ENCODE measurements around the gene CCAR1.
A peak's percentile ranks its signal among the peaks of the same experiment; 100 is the strongest.
"Not testable (repeated sequence)": the region's sequence is repeated elsewhere in the genome, so short reads cannot be mapped to it uniquely, and the experiment has no call there.

Gene CCAR1

DNA sequence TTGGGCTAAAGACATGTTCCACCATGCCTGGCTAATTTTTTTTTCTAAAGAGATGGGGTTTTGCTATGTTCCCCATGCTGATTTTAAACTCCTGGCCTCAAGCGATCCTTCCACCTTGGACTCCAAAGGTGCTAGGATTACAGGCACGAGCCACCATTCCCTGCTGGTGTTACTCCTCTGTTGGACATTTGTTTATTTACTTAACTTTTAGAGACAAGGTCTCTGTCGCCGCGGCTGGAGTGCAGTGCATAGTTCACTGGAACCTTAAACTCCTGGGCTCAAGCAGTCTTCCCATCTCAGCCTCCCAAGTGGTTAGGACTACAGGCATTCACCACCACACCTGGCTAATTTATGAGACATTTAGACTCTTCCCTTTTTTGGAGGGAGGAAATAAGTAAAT, 38.9 kb downstream of the CCAR1 start:
- no peak for DNase-seq (ENCODE audit: low spot score)

DNA sequence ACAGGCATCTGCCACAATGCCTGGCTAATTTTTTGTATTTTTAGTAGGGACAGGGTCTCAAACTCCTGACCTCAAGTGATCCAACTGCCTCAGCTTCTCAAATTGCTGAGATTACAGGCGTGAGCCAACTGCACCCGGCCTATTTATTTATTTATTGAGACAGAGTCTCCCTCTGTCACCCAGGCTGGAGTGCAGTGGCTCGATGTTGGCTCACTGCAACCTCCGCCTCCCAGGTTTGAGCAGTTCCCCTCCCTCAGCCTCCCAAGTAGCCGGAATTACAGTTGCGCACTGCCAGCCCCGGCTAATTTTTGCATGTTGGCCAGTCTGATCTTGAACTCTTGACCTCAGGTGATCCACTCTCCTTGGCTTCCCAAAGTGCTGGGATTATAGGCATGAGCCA, 46.4 kb downstream of the CCAR1 start:
- DNase-seq (ENCODE audit: low spot score), result not testable (repeated sequence)

DNA sequence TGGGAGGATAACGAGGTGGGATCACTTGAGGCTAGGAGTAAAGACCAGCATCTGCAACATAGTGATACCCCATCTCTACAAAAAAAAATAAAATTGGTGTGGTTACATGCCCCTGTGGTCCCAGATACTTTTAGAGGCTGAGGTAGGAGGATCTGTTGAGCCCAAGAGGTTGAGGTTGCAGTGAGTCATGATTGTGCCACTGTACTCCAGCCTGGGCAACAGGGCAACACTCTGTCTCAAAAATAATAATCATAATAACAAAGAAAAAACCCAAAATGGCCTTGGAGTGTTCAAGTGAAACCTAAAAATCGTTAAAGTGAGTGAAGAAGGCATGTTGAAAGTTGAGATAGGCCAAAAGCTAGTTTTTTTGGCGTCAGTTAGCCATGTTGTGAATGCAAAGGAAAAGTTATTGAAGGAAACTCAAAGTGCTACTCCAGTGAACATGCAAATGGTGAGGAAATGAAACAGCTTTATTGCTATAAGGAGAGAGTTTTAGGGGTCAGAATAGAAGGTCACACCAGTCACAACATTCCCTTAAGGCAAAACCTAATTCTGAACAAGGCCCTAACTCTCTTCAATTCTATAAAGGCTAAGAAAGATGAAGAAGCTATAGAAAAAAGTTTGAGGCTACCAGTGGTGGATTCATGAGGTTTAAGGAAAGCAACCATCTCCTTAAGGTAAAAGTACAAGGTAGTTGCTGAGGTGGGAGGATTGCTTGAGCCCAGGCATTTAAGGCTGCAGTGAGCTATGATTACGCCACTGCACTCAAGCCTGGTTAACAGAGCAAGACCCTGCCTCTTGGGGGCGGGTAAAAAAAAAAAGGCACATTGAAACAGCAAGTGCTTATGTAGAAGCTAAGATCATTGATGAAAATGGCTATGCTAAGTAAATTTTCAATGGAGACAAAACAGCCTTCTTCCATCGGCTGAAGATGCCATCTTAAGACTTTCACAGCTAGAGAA, 60.9 kb downstream of the CCAR1 start:
- no peak for DNase-seq (ENCODE audit: low spot score)

DNA sequence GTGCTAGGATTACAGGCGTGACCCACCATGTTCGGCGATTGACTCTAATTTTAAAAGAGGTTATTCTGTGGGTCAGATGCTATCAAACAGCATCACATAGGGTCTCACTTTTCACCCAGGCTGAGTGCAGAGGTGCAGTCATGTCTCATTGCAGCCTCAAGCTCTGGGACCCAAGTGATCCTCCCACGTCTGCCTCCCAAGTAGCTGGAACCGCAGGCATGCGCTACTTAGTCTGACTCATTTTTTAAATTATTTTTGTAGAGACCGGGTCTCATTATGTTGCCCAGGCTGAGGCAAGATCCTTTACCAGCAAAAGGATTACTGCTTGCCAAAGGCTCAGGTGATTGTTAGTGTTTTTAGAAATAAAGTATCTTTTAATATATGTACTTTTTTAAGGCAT, 63.4 kb downstream of the CCAR1 start:
- no peak for DNase-seq (ENCODE audit: low spot score)

DNA sequence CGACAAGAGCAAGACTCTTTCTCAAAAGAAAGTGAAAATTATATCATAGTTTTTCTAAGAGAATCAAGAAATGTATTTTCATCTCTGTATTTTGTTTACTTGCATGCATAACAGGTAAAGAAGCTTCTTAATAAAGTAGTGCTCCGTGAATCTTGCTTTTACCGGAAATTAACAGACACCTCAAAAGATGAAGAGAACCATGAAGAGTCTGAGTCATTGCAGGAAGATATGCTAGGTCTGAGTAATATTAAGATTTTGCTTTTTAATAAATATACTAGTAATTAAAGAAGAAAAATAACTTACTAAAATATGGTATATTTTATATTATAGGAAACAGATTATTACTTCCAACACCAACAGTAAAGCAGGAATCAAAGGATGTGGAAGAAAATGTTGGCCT, 66.8 kb downstream of the CCAR1 start:
- no peak for DNase-seq (ENCODE audit: low spot score)

DNA sequence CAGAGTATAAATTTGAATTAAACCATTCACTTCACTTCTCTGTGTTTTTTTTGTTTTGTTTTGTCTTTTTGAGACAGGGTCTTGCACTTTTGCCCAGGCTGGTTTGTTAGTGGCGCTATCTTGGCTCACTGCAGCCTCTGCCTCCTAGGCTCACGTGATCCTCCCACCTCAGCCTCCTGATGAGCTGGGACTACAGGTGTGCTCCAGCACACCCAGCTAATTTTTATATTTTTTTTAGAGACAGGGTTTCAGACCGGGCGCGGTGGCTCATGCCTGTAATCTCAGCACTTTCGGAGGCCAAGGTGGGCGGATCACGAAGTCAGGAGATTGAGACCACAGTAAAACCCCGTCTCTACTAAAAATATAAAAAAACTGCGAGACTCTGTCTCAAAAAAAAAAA, 69.4 kb downstream of the CCAR1 start:
- no peak for DNase-seq (ENCODE audit: low spot score)

DNA sequence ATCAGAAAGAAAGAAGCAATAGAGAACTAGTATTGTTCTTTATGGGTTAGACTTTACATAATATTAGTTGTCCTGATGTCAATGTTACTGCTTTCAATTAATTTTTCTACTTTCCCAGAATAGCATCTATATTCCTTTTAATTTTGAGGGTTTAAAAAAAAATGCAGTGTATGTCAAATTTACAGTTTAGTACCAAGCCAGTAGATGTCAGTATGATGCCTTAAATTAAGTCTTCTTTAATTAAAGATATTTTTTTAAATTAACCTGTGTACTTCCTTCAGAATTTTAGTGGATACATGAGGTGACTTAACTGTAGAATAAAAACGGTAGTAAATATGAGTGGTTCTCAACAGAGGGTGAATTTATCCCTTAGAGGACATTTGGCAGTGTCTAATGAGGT, 71.1 kb downstream of the CCAR1 start:
- no peak for DNase-seq (ENCODE audit: low spot score)

DNA sequence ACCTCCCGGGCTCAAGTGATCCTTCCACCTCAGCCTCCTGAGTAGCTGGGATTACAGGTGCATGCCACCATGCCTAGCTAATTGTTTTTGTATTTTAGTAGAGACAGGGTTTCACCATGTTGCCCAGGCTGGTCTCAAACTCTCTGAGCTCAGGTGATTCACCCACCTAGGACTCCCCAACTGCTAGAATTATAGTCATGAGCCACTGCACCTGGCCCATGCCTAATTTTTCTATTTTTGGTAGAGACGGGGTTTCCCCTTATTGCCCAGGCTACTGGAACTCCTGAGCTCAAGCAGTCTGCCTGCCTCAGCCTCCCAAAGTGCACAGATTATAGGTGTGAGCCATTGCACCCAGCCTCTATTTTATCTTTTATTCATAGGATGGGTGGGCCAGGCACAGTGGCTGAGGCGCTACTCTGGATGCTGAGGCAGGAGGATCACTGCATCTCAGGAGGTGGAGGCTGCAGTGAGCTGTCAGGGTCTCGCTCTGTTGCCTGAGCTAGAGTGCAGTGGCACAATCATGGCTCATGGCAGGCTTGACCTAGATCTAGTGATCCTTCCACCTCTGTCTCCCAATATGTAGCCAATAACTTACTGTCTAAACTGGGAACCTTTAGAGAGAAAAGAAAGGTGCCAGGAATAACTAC, 75.0 kb downstream of the CCAR1 start:
- DNase-seq (ENCODE audit: low spot score), result no peak

DNA sequence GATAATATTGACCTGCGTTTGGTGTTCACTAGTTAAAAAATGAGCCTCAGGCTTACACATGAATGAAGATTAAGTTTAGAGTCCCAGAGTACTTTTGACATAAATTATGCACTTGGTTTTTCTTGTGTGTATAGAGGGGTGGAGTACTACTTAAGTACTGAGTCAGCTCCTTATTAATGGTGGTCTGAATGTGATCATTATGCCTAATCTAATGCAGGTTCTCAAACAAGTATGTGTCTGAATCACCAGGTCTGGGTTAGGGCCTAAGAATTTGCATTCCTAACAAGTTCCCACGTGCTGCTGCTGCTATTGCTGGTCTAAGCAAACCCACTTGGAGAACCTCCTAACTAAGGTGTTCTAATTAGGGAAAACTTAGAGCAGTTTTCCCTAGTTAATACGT, 75.6 kb downstream of the CCAR1 start:
- no peak for DNase-seq (ENCODE audit: low spot score)

DNA sequence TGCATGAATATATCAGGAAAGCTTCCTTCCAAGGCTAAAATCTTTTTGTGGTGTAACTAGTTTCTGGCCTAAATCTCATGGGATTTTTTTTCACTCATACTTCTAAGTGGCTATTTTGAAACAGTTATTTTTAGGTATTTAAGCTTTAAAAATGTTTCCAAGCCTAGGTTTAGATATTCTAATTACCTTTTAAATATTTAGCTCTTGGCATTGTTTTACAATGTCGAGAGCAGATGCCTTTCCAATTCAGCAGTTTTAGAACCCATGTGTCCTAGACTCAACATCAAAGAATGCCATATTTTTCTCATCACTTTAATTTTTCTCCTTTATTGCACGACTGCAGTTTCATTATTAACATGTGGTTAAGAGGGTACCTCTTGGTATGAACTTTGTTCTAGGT, 79.2 kb downstream of the CCAR1 start:
- no peak for DNase-seq (ENCODE audit: low spot score)

DNA sequence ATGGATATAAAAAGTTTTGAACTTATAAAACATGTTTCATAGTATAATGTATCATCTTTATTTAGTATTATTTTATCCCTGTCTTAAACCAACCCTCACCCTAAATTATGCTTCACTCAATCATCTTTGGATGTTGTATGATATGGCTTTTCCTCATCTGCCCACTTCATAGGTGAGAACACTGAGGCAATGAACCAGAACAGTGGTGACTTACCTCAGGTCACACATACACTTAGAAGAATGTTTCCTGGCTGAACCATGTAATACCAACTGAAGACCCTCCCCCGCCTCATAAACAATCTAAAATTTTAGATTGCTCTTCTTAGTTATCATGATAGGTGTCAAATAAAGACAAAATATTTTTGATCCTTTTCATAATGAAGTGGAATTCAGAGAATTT, 83.7 kb downstream of the CCAR1 start:
- DNase-seq (ENCODE audit: low spot score), result no peak

DNA sequence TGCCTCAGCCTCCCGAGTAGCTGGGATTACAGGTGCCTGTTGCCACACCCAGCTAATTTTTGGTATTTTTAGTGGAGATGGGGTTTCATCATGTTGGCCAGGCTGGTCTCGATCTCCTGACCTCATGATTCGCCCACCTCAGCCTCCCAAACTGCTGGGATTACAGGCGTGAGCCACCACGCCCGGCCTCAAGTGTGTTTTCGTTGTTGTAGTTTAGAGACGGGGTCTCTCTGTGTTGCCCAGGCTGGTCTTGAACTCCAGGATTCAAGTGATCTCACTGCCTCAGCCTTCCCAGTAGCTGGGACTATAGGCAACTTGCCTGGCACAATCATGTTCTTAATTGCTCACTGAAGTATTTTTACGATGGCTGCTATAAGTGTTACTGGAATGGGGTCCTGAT, 89.8 kb downstream of the CCAR1 start:
- not testable (repeated sequence) for DNase-seq (ENCODE audit: low spot score)

DNA sequence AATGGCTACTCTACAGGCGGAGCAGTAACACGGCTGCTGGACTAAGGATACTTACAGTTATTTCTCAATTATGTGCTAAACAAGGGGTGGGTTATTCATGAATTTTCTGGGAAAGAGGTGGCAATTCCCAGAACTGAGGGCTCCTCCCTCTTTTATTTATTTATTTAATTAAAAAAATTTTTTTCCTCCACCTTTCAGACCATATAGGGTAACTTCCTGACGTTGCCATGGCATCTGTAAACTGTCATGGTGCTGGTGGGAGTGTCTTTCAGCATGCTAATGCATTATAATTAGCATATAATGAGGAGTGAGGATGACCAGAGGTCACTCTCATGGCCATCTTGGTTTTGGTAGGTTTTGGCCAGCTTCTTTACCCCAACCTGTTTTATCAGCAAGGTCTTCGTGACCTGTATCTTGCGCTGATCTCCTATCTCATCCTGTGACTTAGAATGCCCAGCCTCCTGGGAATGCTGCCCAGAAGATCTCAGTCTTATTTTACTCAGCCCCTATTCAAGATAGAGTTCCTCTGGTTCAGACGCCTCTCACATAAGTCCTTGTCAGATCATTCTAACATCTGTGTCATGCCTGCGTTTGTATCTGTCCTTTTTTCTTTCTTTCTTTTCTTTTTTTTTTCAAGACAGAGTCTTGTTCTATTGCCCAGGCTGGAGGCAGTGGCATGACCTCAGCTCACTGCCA, 90.4 kb downstream of the CCAR1 start:
- no peak for DNase-seq (ENCODE audit: low spot score)

DNA sequence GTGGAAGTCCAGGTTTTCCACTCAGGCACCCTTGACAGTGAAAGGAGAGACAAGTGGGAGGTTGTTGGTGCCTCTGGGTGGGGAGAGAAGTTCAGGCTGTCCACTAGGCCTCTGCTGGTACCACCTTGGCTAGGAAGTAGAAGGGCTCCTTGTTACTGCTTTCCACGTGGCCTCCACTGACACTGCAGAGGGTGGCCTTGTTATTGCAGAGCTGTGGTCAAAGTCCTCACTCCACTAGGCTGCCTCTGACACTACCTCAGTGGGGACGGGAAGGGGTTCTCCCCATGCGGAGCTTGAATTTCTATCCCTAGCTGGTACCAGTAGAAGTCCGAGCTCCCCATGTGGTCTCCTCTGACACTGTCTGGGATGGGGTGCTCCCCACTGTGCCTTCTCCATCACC, 91.4 kb downstream of the CCAR1 start:
- DNase-seq (ENCODE audit: low spot score), result no peak

DNA sequence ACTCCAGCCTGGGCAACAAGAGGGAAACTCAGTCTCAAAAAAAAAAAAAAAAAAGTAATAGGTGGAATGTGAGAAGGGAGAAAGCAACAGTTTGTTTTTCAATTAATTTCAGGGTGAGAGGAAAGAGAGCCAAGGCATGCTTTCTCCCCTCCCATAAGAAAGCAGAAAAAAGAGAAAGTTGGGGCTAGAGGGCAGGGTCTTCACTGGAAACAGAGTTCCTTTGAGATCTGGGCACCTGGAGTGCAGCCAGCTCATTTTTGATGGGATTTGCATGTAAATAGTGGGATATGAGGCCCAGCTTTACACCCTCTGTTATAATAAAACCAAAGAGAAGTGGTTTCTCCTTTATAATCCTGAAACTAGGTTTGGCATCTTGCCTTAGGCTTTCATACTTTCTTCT, 92.5 kb downstream of the CCAR1 start:
- DNase-seq (ENCODE audit: low spot score), result no peak

DNA sequence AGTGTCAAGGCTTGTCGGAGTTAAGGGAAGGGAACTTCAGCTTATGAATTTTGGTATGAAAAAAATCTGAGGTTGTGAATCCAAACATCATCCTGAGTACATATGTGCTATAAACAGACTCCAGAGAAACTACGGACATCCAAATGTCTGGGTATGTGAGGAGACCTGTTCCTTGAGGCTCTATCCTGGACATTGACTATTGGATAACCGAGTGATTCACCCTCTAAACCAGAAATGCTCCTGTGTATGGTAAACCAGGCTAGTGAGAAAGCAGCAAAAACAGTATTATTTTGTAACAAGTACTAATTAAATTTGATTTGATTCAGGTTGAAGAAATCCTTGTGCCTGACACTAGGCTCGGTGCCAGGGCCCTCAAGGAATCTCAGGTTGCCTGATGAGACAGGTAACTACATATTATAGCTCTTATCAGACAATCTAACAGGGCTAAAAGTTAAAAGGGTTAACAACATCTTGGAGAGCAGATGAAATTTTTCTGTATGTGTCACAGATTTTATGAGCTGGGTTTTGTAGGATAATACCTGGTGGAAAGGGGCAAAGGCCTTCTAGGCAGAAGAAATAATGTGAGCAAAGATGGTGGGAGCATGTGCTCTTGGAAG, 95.9 kb downstream of the CCAR1 start:
- DNase-seq (ENCODE audit: low spot score), result no peak

DNA sequence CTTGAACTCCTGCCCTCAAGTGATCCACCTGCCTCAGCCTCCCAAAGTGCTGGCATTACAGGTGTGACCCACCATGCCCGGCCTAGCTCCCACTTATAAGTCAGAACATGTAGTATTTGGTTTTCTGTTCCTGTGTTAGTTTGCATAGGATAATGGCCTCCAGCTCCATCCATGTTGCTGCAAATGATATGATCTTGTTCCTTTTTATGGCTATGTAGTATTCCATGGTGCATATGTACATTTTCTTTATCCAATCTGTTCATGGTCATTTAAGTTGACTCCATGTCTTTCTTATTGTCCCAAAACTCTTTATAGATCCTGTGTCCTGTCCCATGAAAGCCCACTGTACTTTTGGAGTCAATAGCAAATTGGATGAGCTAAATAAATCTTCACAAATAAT, 99.3 kb downstream of the CCAR1 start:
- DNase-seq (ENCODE audit: low spot score), result not testable (repeated sequence)

DNA sequence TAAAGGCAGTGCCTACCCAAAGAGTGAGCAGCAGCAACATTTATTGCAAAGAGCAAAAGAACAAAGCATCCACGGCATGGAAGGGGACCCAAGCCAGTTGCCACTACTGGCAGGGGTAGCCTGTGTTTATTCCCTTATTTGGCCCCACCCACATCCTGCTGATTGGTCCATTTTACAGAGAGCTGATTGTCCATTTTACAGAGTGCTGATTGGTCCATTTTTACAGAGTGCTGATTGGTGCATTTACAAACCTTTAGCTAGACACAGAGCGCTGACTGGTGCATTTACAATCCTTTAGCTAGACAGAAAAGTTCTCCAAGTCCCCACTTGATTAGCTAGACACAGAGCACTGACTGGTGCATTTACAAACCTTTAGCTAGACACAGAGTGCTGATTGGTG, 101.6 kb downstream of the CCAR1 start:
- not testable (repeated sequence) for DNase-seq (ENCODE audit: low spot score)

DNA sequence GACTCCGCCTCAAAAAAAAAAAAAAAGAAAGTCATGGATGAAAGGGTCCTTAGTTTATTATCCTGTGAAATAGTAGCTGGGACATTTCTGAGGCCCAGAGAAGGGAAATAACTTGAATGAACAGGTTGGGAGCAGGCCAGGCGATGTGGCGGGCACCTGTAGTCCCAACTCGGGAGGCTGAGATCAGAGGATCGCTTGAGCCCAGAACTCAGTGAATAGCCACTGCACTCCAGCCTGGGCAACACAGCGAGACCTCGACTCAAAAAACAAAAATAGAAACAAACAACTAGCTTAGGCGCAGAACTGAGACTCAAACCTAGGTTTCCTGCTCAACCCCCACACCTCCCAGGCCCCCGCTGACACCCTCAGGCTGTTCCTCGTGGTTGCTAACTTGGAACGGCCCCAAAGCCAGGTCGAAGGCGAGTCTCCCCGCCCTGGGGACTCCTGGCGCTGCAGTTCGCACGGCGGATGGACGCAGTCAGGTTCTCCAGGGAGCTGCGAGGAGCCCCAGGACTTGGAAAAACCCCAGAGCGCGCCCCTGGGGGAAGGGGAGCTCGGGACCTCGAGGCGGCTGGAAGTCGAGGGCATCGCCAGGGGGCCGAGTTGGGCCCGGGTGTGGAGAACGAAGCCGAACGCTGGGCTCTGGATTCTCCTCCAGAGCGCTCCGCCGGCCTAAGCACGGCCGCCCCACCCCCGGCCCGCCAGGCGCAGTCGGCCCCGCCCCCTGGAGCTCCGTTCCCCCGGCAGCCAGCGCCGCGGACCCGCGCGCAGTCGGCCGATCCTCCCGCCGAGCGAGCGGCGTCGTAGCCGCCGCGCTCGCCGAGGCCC, 105.9 kb downstream of the CCAR1 start, which contains the start of gene STOX1:
TSS of gene STOX1 (plus strand) at position 768 of the 828 bp plus-strand sequence. CDS start 93 bp downstream, outside the sequence.
- peak; percentile 71 for DNase-seq (ENCODE audit: low spot score)

DNA sequence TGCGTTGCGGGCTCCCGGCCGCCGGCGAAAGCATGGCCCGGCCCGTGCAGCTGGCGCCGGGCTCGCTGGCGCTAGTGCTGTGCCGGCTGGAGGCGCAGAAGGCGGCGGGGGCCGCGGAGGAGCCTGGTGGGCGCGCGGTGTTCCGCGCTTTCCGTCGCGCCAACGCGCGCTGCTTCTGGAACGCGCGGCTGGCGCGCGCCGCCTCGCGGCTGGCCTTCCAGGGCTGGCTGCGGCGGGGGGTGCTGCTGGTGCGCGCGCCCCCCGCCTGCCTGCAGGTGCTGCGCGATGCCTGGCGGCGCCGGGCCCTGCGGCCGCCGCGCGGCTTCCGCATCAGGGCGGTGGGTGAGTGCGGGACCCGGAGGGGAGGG, 106.5 kb downstream of the CCAR1 start:
- not testable (repeated sequence) for DNase-seq (ENCODE audit: low spot score)

DNA sequence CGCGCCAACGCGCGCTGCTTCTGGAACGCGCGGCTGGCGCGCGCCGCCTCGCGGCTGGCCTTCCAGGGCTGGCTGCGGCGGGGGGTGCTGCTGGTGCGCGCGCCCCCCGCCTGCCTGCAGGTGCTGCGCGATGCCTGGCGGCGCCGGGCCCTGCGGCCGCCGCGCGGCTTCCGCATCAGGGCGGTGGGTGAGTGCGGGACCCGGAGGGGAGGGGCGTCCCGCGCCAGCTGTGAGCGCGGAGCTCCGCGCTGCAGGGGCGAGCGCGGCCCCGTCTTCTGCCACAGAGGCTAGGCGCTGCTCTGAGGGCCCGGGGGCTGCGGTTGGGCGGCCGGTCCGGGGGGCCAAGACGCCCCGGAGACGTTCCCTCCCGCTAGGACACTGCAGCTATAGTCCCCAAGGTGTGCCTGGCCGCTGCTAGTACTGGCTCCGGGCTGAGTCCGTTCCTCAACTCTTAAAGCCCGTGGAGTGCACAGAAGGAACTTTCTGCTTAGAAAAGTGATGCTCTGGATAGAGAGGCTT, 107.1 kb downstream of the CCAR1 start:
- DNase-seq (ENCODE audit: low spot score), result not testable (repeated sequence)

All from HuH-7 (cell line).